Type B pancreatic cell (in vitro differentiated cells): ENCODE measurements around the gene PARD3. TPM values are rescaled to one million over a fixed set of nuclear protein-coding genes. Genes with fewer than 3 reads are reported as not detected.

Source experiments
- DNase-seq: peaks from one replicate; pipeline ENCODE4 v3.0.0; 2021; ENCODE audit warnings: mixed read lengths; ENCODE audit not compliant: unreplicated experiment; ENCODE audit errors: extremely low spot score
- H3K27ac Mint-ChIP-seq: 2 replicates; pipeline ENCODE4 v1.8.0; 2021; ENCODE audit warnings: mild to moderate bottlenecking, mixed read lengths
- H3K27me3 Mint-ChIP-seq: 2 replicates; pipeline ENCODE4 v1.8.0; 2021; ENCODE audit warnings: mixed read lengths
- H3K36me3 Mint-ChIP-seq: 2 replicates; pipeline ENCODE4 v1.8.0; 2021; ENCODE audit warnings: mixed read lengths
- H3K4me1 Mint-ChIP-seq: one replicate; pipeline ENCODE4 v1.8.0; 2021; ENCODE audit warnings: mixed read lengths; ENCODE audit not compliant: unreplicated experiment
- H3K4me3 Mint-ChIP-seq: 2 replicates; pipeline ENCODE4 v1.8.0; 2021; ENCODE audit warnings: mild to moderate bottlenecking, mixed read lengths
- H3K9me3 Mint-ChIP-seq: 2 replicates; pipeline ENCODE4 v1.8.0; 2021; ENCODE audit warnings: mixed read lengths
- CTCF ChIP-seq: fragments of 200-600 bp; sonication (generic); conservative IDR thresholded peaks from 2 replicates; pipeline ENCODE4 v1.5.0; 2021; ENCODE audit warnings: antibody characterized with exemption, mild to moderate bottlenecking
- long read RNA-seq: library from polyadenylated mRNA; unstranded; transcript quantifications from one replicate; pipeline ENCODE4 v2.0.0, GENCODE V29; 2020
- total RNA-seq: library from RNA; stranded (reverse); gene quantifications from 2 replicates; pipeline ENCODE4 v1.2.1, GENCODE V29; 2021; ENCODE audit warnings: low replicate concordance

The PARD3 gene
- total RNA-seq = 52.3 and 54.1 TPM in 2 replicates
- long read RNA-seq, partial matches to known transcripts = 23 of 54 reads
- long read RNA-seq, other reads (novel, unspliced or antisense) = 31 of 54 reads

GRCh38 chr10:34815185-34816084 is at the start of gene PARD3:
Gene PARD3 (minus strand): TSS chr10:34815296. CDS start chr10:34814995, 301 bp downstream.
- Mint-ChIP-seq H3K4me3 (peak within 1 kb of the TSS; percentile 95), H3K4me1 (peaks cover 39% of the 10 kb centered on the region), H3K36me3 (no peaks in the 10 kb centered on the region), H3K9me3 (no peaks in the 10 kb centered on the region), H3K27ac (peak within 1 kb of the TSS; percentile 75), H3K27me3 (peaks cover 5% of the 10 kb centered on the region)
- TF ChIP-seq CTCF = no peak
- peak; percentile 76 for DNase-seq

- Mint-ChIP-seq H3K4me3 (no peak overlapping the region), H3K4me1 (peaks cover 24% of the 10 kb centered on the region), H3K36me3 (no peaks in the 10 kb centered on the region), H3K9me3 (no peaks in the 10 kb centered on the region), H3K27ac (no peak overlapping the region), H3K27me3 (peaks cover 7% of the 10 kb centered on the region)
- DNase-seq = no peak
- no peak for TF ChIP-seq CTCF
Measured at GRCh38 chr10:34864149-34865067, 49.3 kb upstream of the PARD3 start.

- H3K36me3 Mint-ChIP-seq = no peaks in the 10 kb centered on the region
- DNase-seq = no peak
- H3K9me3 Mint-ChIP-seq = no peaks in the 10 kb centered on the region
- TF ChIP-seq CTCF = no peak
- H3K4me1 Mint-ChIP-seq = peaks cover 24% of the 10 kb centered on the region
- H3K4me3 Mint-ChIP-seq = no peak overlapping the region
- H3K27ac Mint-ChIP-seq = no peak overlapping the region
- H3K27me3 Mint-ChIP-seq = peaks cover 8% of the 10 kb centered on the region
Measured at GRCh38 chr10:34862892-34863291, 47.8 kb upstream of the PARD3 start.

GRCh38 chr10:34861293-34862021 is 46.4 kb upstream of the PARD3 start:
- DNase-seq = no peak
- H3K4me1 Mint-ChIP-seq = peaks cover 24% of the 10 kb centered on the region
- no peak overlapping the region for H3K27ac Mint-ChIP-seq
- H3K27me3 Mint-ChIP-seq = peaks cover 10% of the 10 kb centered on the region
- H3K9me3 Mint-ChIP-seq = no peaks in the 10 kb centered on the region
- no peak overlapping the region for H3K4me3 Mint-ChIP-seq
- no peak for TF ChIP-seq CTCF
- no peaks in the 10 kb centered on the region for H3K36me3 Mint-ChIP-seq

GRCh38 chr10:34859170-34859569 is 44.1 kb upstream of the PARD3 start:
- H3K4me3 Mint-ChIP-seq = no peak overlapping the region
- peaks cover 5% of the 10 kb centered on the region for H3K27me3 Mint-ChIP-seq
- no peak overlapping the region for H3K27ac Mint-ChIP-seq
- H3K4me1 Mint-ChIP-seq = peaks cover 17% of the 10 kb centered on the region
- H3K36me3 Mint-ChIP-seq = no peaks in the 10 kb centered on the region
- no peak for DNase-seq
- H3K9me3 Mint-ChIP-seq = no peaks in the 10 kb centered on the region
- no peak for TF ChIP-seq CTCF
